ENCODE data around the gene KSR2.

DNA sequence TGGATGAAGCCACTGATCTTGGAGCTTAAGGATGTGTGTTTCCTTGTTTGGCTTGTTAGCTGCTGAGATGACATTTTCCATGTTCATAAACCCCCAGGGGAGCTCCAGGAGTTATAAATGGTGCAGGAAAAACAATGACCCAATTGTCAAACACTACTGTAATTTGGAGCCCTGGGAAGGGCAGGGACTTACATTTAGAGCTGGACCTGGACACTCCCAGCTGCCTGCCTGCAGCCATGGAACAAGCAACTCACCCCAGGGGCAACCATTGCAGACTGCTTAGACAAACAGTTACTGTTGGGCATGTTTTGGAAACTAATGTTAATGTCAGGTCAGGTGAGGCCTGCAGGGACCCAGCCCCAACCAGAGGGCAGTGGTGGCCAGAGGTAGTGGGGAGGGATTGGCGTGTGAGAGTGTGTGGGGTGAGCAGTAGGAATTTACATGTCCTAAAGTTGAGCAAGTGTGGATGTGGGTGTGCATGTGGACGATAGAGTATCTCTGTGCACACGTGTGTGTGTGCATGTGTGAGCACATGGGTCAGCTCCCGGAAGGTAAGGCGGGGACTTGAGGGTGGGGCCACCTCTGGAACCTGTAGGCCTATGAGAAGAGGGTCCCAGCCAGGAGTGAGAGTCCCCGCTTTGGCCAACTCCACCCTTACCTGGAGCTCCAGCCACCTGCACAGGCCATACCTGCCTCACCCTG is 521.0 kb downstream of the KSR2 start:
- TF ChIP-seq, protein P1, sequence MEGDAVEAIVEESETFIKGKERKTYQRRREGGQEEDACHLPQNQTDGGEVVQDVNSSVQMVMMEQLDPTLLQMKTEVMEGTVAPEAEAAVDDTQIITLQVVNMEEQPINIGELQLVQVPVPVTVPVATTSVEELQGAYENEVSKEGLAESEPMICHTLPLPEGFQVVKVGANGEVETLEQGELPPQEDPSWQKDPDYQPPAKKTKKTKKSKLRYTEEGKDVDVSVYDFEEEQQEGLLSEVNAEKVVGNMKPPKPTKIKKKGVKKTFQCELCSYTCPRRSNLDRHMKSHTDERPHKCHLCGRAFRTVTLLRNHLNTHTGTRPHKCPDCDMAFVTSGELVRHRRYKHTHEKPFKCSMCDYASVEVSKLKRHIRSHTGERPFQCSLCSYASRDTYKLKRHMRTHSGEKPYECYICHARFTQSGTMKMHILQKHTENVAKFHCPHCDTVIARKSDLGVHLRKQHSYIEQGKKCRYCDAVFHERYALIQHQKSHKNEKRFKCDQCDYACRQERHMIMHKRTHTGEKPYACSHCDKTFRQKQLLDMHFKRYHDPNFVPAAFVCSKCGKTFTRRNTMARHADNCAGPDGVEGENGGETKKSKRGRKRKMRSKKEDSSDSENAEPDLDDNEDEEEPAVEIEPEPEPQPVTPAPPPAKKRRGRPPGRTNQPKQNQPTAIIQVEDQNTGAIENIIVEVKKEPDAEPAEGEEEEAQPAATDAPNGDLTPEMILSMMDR (IDR thresholded peaks at IDR 0.05; ENCODE audit: low read depth, low read length) = no peak
- no peak for TF ChIP-seq EZH2phosphoT487 (IDR thresholded peaks at IDR 0.05; ENCODE audit: low read depth)

All from OCI-LY3 (cell line).